HG02981 (cell line): Measurements from ENCODE around the gene ATP1A3.
"Not testable (repeated sequence)": the region's sequence is repeated elsewhere in the genome, so short reads cannot be mapped to it uniquely, and the experiment has no call there.

Experiments used
- ATAC-seq: cut with Tn5 transposase; IDR thresholded peaks from one replicate; pipeline ENCODE4 v1.9.1; 2021; ENCODE audit warnings: mild to moderate bottlenecking, moderate library complexity; ENCODE audit not compliant: unreplicated experiment

ATP1A3 gene

GRCh38 chr19:41993612-41994483 is at the start of gene ATP1A3:
Gene ATP1A3, minus strand, starts transcription at chr19:41994230. Its CDS starts 154 bp downstream, at chr19:41994076.
- ATAC-seq: no peak

- no peak for ATAC-seq
Measured at GRCh38 chr19:42042455-42043170, 48.6 kb upstream of the ATP1A3 start.

- not testable (repeated sequence) for ATAC-seq
Measured at GRCh38 chr19:42040491-42040890, 46.5 kb upstream of the ATP1A3 start.

- no peak for ATAC-seq
Measured at GRCh38 chr19:42040031-42040430, 46.0 kb upstream of the ATP1A3 start.

GRCh38 chr19:42038666-42039065 is 44.6 kb upstream of the ATP1A3 start:
- ATAC-seq: no peak

- ATAC-seq: no peak
Measured at GRCh38 chr19:42037649-42038048, 43.6 kb upstream of the ATP1A3 start.

GRCh38 chr19:42034640-42035391 is 40.8 kb upstream of the ATP1A3 start:
- ATAC-seq: not testable (repeated sequence)

- no peak for ATAC-seq
Measured at GRCh38 chr19:42033413-42033812, 39.4 kb upstream of the ATP1A3 start.

GRCh38 chr19:42032431-42032830 is 38.4 kb upstream of the ATP1A3 start:
- ATAC-seq: no peak

- no peak for ATAC-seq
Measured at GRCh38 chr19:42030645-42031440, 36.8 kb upstream of the ATP1A3 start.

GRCh38 chr19:42028304-42029216 is 34.5 kb upstream of the ATP1A3 start:
- ATAC-seq: no peak

- ATAC-seq: no peak
Measured at GRCh38 chr19:42024622-42025111, 30.6 kb upstream of the ATP1A3 start.

- no peak for ATAC-seq
Measured at GRCh38 chr19:42023943-42024260, 29.9 kb upstream of the ATP1A3 start.

- ATAC-seq: no peak
Measured at GRCh38 chr19:42023121-42023942, 29.3 kb upstream of the ATP1A3 start.

GRCh38 chr19:42022616-42023015 is 28.6 kb upstream of the ATP1A3 start:
- ATAC-seq: no peak

GRCh38 chr19:42021185-42021584 is 27.2 kb upstream of the ATP1A3 start:
- ATAC-seq: no peak

GRCh38 chr19:42018503-42019193 is 24.6 kb upstream of the ATP1A3 start:
- ATAC-seq: no peak

- ATAC-seq: no peak
Measured at GRCh38 chr19:42017040-42017439, 23.0 kb upstream of the ATP1A3 start.
